Inflammatory macrophage treated with lipopolysaccharide for 4 hours (primary cell): Measurements from ENCODE around the gene SUOX.
"Not testable (repeated sequence)": the region's sequence is repeated elsewhere in the genome, so short reads cannot be mapped to it uniquely, and the experiment has no call there.

ENCODE experiments used
- DNase-seq: peaks from one replicate; pipeline ENCODE4 v3.0.0-alpha.2; 2020

SUOX gene

DNA sequence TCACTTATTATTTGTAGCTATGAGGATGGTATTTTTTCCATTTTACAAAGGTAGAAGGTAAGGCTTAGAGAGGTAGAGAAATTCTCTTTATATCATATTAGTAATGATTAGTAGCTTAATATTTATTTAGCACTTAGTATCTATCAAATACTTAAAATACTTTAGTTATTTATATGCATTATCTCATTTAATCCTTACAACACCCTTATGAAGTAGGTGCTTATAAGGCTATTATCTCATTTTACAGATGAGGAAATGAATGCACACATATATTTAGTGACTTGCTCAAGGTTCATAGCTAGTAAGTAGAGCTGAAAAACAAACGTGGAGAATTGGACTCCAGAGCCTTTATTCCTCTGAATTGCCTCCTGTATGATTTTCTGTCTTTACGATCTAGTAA lies 12.2 kb upstream of the SUOX start:
- DNase-seq: peak; percentile 54

DNA sequence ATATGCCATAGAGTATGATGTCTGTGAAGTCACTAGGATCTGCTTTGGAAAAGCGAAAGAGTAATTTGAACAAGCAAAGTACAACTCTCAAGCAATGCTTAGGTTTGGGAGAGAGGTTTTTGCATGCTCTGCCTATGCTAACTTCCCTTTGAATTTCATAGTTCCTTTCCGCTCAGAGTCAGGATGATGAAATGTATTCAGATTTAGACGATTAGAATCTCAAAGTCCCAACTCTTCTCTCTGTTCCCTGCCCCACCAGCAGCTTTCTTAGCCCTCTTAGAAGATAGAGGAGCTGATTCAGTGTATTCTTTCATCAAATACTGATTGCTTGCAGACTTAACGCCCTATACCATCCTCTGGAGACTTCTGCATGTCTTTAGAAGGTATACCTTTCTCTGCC lies 11.7 kb upstream of the SUOX start:
- DNase-seq: peak; percentile 36

DNA sequence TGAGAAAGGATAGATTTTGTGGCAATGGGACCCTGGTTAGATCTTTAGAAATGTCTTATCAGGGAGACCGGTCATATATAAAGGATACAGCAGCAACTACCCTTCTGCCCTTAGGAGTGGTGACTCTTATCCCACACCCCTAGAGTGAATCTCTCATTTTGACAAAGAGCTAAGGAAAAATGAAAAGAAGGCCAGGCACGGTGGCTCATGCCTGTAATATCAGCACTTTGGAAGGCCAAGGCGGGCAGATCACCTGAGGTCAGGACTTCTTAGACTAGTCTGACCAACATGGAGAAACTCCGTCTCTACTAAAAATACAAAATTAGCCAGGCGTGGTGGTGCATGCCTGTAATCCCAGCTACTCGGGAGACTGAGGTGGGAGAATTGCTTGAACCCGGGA lies 11.1 kb upstream of the SUOX start:
- not testable (repeated sequence) for DNase-seq

- DNase-seq: no peak
These were observed 6.0 kb upstream of the SUOX start for GRCh38 chr12:55991110-55991509.

DNA sequence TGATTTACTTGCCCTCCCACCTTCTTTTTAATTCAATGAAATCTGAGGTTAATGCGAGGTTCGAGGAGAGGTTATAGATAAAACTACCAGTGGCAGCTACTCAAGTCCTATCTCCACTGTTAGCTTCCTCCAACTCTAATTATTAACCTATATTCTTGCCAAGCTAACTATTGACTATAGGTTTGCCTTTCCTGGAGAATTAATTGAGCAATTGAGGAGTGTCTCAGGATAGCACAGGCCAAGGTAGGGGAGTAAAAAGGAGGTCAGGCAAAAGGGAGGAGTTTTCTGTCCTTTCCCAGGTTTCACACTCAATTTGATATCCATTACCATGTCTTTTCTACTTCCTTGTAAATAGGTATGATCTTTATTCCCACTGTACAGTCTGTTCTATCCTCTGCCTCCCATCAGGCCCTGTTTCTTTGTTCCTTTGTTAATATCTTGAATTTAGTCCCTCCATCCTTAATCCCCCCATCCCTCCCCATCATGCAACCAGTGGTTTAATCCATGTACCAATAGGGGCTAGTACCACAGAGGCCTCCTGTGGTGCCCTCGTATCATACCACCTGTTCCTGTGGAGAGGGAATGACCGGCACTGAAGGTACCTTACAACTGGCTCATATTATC lies 3.7 kb upstream of the SUOX start:
- no peak for DNase-seq

DNA sequence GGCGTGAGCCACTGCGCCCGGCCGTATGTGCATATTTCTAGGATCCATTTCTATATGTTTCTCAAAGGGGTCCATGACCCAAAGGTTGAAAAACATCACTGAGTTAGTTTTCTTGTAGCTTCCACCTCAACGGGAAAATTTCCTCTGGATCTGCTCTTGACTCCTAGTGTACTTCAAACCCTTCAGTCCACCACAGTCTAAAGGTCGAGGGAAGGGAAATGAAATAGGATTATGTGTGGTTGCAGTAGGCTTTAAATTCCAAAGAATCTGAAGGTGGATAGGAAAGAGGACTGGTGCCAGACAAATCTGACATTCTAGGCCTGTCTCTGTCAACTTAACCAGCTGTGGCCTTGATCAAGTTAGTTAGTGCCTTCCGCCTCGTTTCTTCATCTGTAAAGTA lies 1.7 kb upstream of the SUOX start:
- no peak for DNase-seq

- DNase-seq: peak; percentile 60
These were observed 818 bp upstream of the SUOX start for GRCh38 chr12:55996201-55996714.

DNA sequence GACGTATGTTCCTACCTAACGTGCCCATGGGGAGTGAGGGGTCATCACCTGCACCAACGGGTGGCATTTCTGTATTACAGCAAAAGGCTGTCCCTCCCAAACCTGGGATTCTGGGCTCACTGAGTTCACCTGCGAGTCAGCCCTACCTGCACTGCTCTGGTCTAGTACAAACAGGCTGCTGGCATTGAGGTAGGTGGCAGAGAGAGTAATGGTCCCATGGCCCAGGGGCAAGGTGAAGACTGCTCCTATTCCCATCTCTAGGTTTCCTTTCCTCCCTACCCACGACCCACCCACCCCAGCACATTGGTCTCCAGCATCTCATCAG lies 421 bp downstream of the SUOX start:
- DNase-seq: no peak

- not testable (repeated sequence) for DNase-seq
These were observed 2.4 kb downstream of the SUOX start for GRCh38 chr12:55999522-55999921.

GRCh38 chr12:55999999-56000540 lies 3.0 kb downstream of the SUOX start:
- DNase-seq: not testable (repeated sequence)

DNA sequence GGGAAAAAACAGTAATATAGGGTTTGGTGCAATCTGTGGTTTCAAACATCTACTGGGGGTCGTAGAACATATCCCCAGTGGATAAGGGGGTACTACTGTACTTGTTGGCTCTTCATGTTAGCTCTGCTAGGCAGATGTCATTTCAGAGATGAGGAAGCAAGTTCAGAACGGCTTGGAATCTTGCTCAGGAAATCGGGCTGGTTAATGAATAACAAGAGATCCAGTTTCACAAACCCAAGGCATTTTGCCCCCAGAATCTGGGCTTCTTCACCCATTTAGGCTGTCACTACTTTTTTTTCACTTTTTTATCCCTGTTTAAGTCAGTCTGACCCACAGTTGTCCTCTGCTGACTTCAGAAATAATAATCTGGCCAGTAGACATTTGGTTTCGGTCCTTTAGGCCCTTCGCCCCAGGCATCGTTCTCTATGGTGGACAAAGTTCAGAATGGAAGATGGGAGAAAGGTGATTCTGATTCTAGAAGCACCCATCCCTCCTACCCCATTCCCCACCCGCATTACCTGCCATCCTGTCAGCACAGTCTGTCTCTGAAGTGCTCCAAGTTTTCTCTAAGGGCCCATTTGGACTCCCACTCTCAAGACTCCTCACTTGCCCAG lies 4.5 kb downstream of the SUOX start:
- DNase-seq: no peak

GRCh38 chr12:56003376-56003775 lies 6.3 kb downstream of the SUOX start:
- peak; percentile 76 for DNase-seq

GRCh38 chr12:56004211-56004610 lies 7.1 kb downstream of the SUOX start:
- no peak for DNase-seq

GRCh38 chr12:56007564-56008559 lies 10.8 kb downstream of the SUOX start:
- no peak for DNase-seq

DNA sequence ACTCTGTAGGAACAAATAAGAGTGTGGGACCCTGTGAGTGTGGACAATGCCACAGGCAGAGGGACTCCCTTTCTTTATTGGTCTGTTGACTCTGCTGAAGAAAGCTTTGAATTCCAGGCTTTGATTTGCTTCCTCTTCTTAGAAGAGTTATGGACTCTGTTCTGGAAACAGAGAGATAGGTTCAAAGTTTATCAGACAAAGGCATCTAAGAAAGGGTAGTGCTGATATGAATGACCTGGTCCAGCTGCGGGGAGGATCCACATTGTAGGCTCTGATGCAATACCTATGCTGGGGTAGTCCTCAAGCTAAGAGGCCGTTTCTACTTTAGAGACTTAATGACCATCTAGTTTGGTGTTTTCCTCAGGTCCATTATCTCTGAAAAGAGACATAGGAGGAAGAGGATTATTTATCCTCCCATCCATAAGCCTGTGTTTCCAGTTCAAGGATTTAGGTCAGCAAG lies 13.1 kb downstream of the SUOX start:
- no peak for DNase-seq

- no peak for DNase-seq
These were observed 14.5 kb downstream of the SUOX start for GRCh38 chr12:56011509-56012090.

- no peak for DNase-seq
These were observed 16.4 kb downstream of the SUOX start for GRCh38 chr12:56013482-56013881.

DNA sequence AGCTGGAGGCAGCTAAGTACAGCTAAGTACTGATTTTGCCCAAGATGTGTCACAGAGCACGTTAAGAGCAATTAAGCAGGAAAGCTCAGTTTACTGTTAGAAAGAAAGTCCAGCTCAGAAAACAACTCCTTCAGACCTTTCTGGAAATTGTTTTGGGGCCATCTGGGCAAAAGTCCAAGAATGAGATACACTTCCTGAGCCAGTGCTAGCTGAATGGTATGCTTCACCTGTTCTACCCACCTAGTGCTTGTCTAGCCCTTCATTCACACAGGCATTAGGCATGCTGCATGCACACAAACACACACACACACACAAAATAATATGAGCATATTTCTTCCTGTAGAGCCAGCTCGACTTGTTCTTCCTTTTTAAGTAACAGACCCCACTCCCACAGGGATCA lies 17.1 kb downstream of the SUOX start:
- DNase-seq: no peak

DNA sequence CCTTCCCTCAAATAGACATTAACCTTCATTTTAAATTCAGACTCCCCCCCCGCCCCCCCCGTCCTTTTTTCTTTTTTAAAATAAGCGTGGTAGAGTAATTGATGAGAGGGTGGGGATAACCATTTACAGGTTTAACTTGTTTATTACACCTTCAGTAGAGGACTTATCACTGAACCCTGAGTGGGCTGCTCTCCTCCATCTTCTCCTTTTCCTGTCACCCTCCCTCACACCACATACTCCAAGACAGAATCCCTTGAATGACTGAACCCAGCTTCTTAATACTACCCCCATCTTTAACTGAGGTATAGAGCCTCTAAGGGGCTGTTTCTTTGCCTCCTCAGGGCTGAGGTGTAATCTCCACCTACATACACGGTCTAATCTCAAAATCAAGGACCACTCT lies 20.1 kb downstream of the SUOX start:
- no peak for DNase-seq

GRCh38 chr12:56018356-56018755 lies 21.3 kb downstream of the SUOX start:
- no peak for DNase-seq

DNA sequence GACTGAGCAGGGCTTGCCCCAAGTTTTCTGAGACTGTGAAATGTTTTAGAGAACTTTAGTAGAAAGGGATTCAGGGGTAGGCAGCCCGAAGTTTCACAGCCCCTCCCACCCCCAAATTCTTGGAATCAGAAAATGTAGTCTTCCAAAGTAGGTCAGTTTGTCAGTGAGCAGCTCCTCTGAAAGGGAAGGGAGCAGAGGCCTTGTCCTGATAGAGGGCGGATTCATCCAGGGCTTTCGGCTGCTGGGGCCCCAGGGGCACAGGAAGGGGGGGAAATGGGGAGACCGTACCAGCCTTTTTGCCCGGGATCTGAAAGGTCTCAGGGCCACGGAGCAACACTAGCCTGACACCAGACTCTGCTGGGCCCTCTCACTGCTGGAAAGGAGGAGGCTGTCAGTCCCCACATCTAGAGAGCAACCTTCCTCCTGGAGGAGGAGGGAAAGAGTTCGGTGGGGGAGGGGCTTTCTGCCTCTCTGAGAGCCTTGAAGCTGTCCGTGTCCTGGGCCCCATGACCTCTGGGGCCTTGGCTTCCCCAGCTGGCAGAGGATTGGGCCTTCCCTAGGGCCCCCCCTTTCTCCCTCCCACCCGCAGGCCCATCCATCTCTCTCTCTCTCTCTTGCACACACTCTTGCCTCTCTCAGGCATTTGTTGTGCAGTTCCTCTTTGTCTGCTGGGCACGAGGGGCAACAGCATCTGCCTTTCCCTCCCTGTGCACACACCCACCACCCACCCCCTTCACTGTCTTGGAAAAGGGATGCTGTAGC lies 23.5 kb downstream of the SUOX start, which contains the start of gene IKZF4:
IKZF4 (plus strand) TSS at position 621 of the 762 bp plus-strand sequence. CDS start 451 bp downstream, outside the sequence.
- DNase-seq: peak; percentile 42
